Activated CD8-positive, alpha-beta memory T cell treated with anti-CD3 and anti-CD28 coated beads for 4 hours (primary cell): Measurements from ENCODE around the gene FAM217A.

Source experiments
- DNase-seq, 2 donors: peaks; one replicate each; pipeline ENCODE4 v3.0.0-alpha.2; 2020; ENCODE audit warnings: low read depth in 2 of 2

The FAM217A gene

DNA sequence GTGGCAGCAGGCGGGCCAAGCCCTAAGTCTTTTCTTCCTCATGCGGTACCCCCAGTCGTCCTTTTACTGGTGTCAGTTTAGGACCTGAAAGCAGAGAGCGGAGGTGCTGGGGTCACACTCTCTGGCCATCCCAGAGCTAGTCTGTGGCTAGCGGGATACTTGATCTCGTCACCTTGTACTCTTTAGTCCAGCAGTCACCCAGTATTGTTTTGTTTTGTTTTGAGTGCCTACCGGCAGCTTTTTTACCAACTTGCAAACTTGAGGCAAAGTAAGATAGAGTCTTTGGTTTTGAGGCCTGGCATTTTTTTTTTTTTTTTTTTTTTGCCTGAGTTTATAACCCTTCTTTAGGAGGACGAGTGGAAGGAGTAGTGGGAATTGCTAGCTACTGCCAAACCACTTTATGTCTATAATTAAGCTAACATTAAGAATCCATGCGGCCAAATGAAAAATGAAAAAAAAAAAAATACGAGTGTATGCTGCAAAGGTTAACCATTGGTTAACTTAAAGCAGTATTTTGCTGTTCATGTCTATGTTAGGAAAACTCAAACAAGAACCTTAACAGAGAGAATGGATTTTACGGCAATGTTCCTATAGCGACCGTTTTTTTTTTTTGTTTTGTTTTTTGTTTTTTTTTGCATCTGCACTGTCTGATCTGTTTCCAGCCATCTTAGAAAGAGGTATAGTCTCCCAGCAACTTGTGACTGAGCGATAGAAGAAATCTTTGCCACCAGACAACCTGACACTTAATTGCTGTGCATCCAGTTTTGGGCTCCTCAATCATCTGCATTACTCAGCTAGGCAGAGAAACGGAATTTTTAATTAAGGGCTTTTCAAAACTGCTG is 56.9 kb downstream of the FAM217A start:
- DNase-seq: no peak

- DNase-seq: peak; percentile 72 to 80
Measured at GRCh38 chr6:4021133-4021853, 57.6 kb downstream of the FAM217A start.

- DNase-seq: no peak
Measured at GRCh38 chr6:4020822-4021132, 58.2 kb downstream of the FAM217A start.

GRCh38 chr6:4018924-4019236 is 60.1 kb downstream of the FAM217A start:
- DNase-seq: no peak
